ENCODE results near the gene CPN2. TPM values are rescaled to one million over a fixed set of nuclear protein-coding genes. Genes with fewer than 3 reads are reported as not detected.

The CPN2 gene
- total RNA-seq, 1 experiment from 2014 or later = not detected

DNA sequence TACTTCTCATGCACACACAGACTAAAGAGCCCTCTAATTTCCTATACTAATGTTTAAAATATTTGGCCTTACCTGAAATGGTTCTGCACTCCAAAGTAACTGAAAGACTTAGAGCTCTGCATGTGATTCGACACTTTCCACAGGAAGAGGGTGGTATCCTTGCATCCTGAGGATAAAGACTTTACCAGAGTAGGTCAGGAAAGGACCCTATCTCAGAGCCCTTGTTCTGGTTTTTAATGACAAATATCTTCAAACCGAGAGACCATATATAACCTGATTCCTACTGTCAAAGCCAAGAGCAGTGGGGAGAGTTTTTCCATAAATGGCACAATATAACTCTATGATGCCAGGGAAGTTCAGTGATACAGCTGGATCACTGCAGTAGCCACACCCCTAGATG is 48.0 kb upstream of the CPN2 start, which contains the start of gene GP5:
GP5 (minus strand) TSS at position 101 of the 400 bp plus-strand sequence. CDS start 984 bp downstream, outside the sequence.
- no peak within 1 kb of the TSS for H2BK120ac ChIP-seq (ENCODE audit: low read depth, low read length, poor library complexity, severe bottlenecking)
- H3K23me2 ChIP-seq (ENCODE audit: insufficient read length, low read depth, low read length, poor library complexity, severe bottlenecking) = peaks cover 11% of the 10 kb centered on the region
- peaks cover 2% of the 10 kb centered on the region; the same call in 1 of the 2 replicates for H3K27me3 Mint-ChIP-seq (ENCODE audit: low read depth)
- H2AFZ ChIP-seq (ENCODE audit: low read length) = no peak within 1 kb of the TSS
- H2BK15ac ChIP-seq (ENCODE audit: low read depth, low read length) = no peak within 1 kb of the TSS
- no peaks in the 10 kb centered on the region for H3K79me1 ChIP-seq (ENCODE audit: insufficient read depth, low read depth, low read length, poor library complexity, severe bottlenecking)
- peaks cover 2% of the 10 kb centered on the region; the same call in 1 of the 2 replicates for H3K4me1 ChIP-seq (ENCODE audit: insufficient read depth, low read length)
- no peaks in the 10 kb centered on the region; a peak in 1 of 7 replicates for H3K36me3 Mint-ChIP-seq (ENCODE audit: insufficient read depth in 1 of 3, low read depth in 3 of 3)
- H3K4me2 ChIP-seq (ENCODE audit: insufficient read depth, insufficient read length, low read length) = peak within 1 kb of the TSS; percentile 62
- H3K18ac ChIP-seq (ENCODE audit: insufficient read length, low read depth, low read length) = no peak within 1 kb of the TSS
- H4K91ac ChIP-seq (ENCODE audit: insufficient read length, low read depth, low read length) = no peak within 1 kb of the TSS
- peaks cover 8 to 25% of the 10 kb centered on the region in 2 experiments for H3K4me1 Mint-ChIP-seq
- no peak within 1 kb of the TSS for H4K5ac ChIP-seq (ENCODE audit: insufficient read length, low read depth, low read length)
- H3K9me3 ChIP-seq (ENCODE audit: control insufficient read depth, low read depth, low read length) = no peaks in the 10 kb centered on the region
- H4K8ac ChIP-seq (replicated peaks; ENCODE audit: insufficient read length, low read depth, low read length) = no peak within 1 kb of the TSS
- no peak for DNase-seq
- no peak within 1 kb of the TSS for H3K4ac ChIP-seq (ENCODE audit: low read depth, low read length)
- TF ChIP-seq CTCF (conservative IDR thresholded peaks at IDR 0.05) = no peak
- no peak within 1 kb of the TSS for H3K56ac ChIP-seq (ENCODE audit: insufficient read length, low read depth, low read length)
- H3K4me3 Mint-ChIP-seq = no peak within 1 kb of the TSS
- no peak within 1 kb of the TSS for H2BK12ac ChIP-seq (ENCODE audit: insufficient read length, low read depth, low read length)
- H3K9ac ChIP-seq (ENCODE audit: extremely low read depth, insufficient read length, low read length) = no peak within 1 kb of the TSS
- H2AK5ac ChIP-seq (ENCODE audit: insufficient read length, low read length) = no peak within 1 kb of the TSS
- H2BK5ac ChIP-seq (ENCODE audit: insufficient read length, low read length) = no peak within 1 kb of the TSS
- H3K27me3 ChIP-seq (ENCODE audit: insufficient read depth, low read length) = peaks cover 16% of the 10 kb centered on the region; the same call in 1 of the 2 replicates
- no peaks in the 10 kb centered on the region; a peak in 1 of 5 replicates for H3K9me3 Mint-ChIP-seq
- no peak within 1 kb of the TSS for H3K27ac ChIP-seq (ENCODE audit: insufficient read length, low read depth, low read length)
- H2BK20ac ChIP-seq (ENCODE audit: low read depth, low read length, poor library complexity, severe bottlenecking) = no peak within 1 kb of the TSS
- peak within 1 kb of the TSS; percentile 25; the same call in 1 of the 2 replicates for H3K14ac ChIP-seq (ENCODE audit: insufficient read depth, low read length)
- H4K20me1 ChIP-seq (ENCODE audit: control insufficient read depth, insufficient read depth, insufficient read length) = no peaks in the 10 kb centered on the region
- H3K23ac ChIP-seq (ENCODE audit: insufficient read length, low read depth, low read length) = no peak within 1 kb of the TSS
- no peak within 1 kb of the TSS for H3T11ph ChIP-seq (ENCODE audit: low read length)
- H3K79me2 ChIP-seq (ENCODE audit: insufficient read depth, low read length) = no peaks in the 10 kb centered on the region
- WGBS (ENCODE audit: extremely low coverage, insufficient read length, low lambda C conversion rate) = no CpG with 5 or more reads among the region's 2 CpGs
- H3K27ac Mint-ChIP-seq = no peak within 1 kb of the TSS; a peak in 1 of 7 replicates

Data from H9 (cell line).